ENCODE data around the gene EFEMP2. TPM values are rescaled to one million over a fixed set of nuclear protein-coding genes. Genes with fewer than 3 reads are reported as not detected.

The EFEMP2 gene
- total RNA-seq, 6 experiments from 2014 or later, result 5.1 to 13.9 (median 7.8) TPM

GRCh38 chr11:65847746-65848145, 24.9 kb downstream of the EFEMP2 start:
- H3K27ac ChIP-seq, result no peak overlapping the region
- no peak overlapping the region for H3K4me3 ChIP-seq
- peaks cover 0 to 2% (median under 1%) of the 10 kb centered on the region in 4 donors for H3K36me3 ChIP-seq
- DNase-seq (peak in 1 of 3 donors; percentile 13), ATAC-seq (no peak)
- no peaks in the 10 kb centered on the region for H3K9me3 ChIP-seq
- no peaks in the 10 kb centered on the region for H3K4me1 ChIP-seq
- intact Hi-C loops (cut with DNase I), result no loop called here
- WGBS (ENCODE audit: insufficient coverage, low coverage, low lambda C conversion rate, missing lambda C conversion rate), result 67% methylated on average over 2 of the region's 3 CpGs
- TF ChIP-seq, protein P1, sequence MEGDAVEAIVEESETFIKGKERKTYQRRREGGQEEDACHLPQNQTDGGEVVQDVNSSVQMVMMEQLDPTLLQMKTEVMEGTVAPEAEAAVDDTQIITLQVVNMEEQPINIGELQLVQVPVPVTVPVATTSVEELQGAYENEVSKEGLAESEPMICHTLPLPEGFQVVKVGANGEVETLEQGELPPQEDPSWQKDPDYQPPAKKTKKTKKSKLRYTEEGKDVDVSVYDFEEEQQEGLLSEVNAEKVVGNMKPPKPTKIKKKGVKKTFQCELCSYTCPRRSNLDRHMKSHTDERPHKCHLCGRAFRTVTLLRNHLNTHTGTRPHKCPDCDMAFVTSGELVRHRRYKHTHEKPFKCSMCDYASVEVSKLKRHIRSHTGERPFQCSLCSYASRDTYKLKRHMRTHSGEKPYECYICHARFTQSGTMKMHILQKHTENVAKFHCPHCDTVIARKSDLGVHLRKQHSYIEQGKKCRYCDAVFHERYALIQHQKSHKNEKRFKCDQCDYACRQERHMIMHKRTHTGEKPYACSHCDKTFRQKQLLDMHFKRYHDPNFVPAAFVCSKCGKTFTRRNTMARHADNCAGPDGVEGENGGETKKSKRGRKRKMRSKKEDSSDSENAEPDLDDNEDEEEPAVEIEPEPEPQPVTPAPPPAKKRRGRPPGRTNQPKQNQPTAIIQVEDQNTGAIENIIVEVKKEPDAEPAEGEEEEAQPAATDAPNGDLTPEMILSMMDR (IDR thresholded peaks at IDR 0.05), result no peak
- no peak for TF ChIP-seq POLR2A (IDR thresholded peaks at IDR 0.05)
- no peaks in the 10 kb centered on the region for H3K27me3 ChIP-seq

- Histone ChIP-seq H3K9me3 (no peaks in the 10 kb centered on the region), H3K4me3 (no peak overlapping the region), H3K27me3 (no peaks in the 10 kb centered on the region), H3K36me3 (no peaks in the 10 kb centered on the region), H3K27ac (no peak overlapping the region), H3K4me1 (no peaks in the 10 kb centered on the region)
- WGBS (ENCODE audit: insufficient coverage, low coverage, low lambda C conversion rate, missing lambda C conversion rate), result 74% methylated on average over 8 of the region's 10 CpGs
- DNase-seq, result no peak
- TF ChIP-seq, protein P1 (IDR thresholded peaks at IDR 0.05), result no peak
- TF ChIP-seq POLR2A (IDR thresholded peaks at IDR 0.05), result no peak
- intact Hi-C loops (cut with DNase I), result no loop called here
- no peak for ATAC-seq
Measured at GRCh38 chr11:65844231-65844872, 28.2 kb downstream of the EFEMP2 start.

GRCh38 chr11:65843811-65844210, 28.8 kb downstream of the EFEMP2 start:
- TF ChIP-seq, protein P1 (IDR thresholded peaks at IDR 0.05), result no peak
- TF ChIP-seq POLR2A (IDR thresholded peaks at IDR 0.05), result no peak
- H3K36me3 ChIP-seq, result no peaks in the 10 kb centered on the region
- no peak overlapping the region for H3K27ac ChIP-seq
- no peak overlapping the region for H3K4me3 ChIP-seq
- no peaks in the 10 kb centered on the region for H3K27me3 ChIP-seq
- WGBS (ENCODE audit: insufficient coverage, low coverage, low lambda C conversion rate, missing lambda C conversion rate), result 92% methylated on average over 3 of the region's 3 CpGs
- no peak for DNase-seq
- H3K9me3 ChIP-seq, result no peaks in the 10 kb centered on the region
- ATAC-seq, result no peak
- no peaks in the 10 kb centered on the region for H3K4me1 ChIP-seq
- intact Hi-C loops (cut with DNase I), result no loop called here

GRCh38 chr11:65842144-65842543, 30.5 kb downstream of the EFEMP2 start:
- no peak for ATAC-seq

More at GRCh38 chr11:65842144-65842543, 30.5 kb downstream of the EFEMP2 start:
- Histone ChIP-seq H3K27me3 (no peaks in the 10 kb centered on the region), H3K4me3 (no peak overlapping the region), H3K27ac (no peak overlapping the region), H3K4me1 (no peaks in the 10 kb centered on the region), H3K36me3 (no peaks in the 10 kb centered on the region), H3K9me3 (no peaks in the 10 kb centered on the region)
- TF ChIP-seq POLR2A (IDR thresholded peaks at IDR 0.05), result no peak
- TF ChIP-seq, protein P1 (IDR thresholded peaks at IDR 0.05), result no peak
- intact Hi-C loops (cut with DNase I), result no loop called here
- 70% methylated on average over 2 of the region's 4 CpGs for WGBS (ENCODE audit: insufficient coverage, low coverage, low lambda C conversion rate, missing lambda C conversion rate)
- DNase-seq, result no peak
